ENCODE data around the gene NCOA3. TPM values are rescaled to one million over a fixed set of nuclear protein-coding genes. Genes with fewer than 3 reads are reported as not detected.

NCOA3 gene
- polyA plus RNA-seq, 1 of the 3 experiments (the other 2 are of a cell fraction): 5.8 TPM

GRCh38 chr20:47531458-47531857, 29.8 kb downstream of the NCOA3 start:
- ChIA-PET POLR2A (no interaction called here), CTCF (no interaction called here)
- Histone ChIP-seq H3K9me2 (no peaks in the 10 kb centered on the region), H3K4me1 (ENCODE audit: control insufficient read depth in 1 of 2, insufficient read depth in 2 of 2, low read depth in 1 of 2, low read length in 1 of 2) (no peaks in the 10 kb centered on the region), H4K20me1 (ENCODE audit: insufficient read depth) (0 out of 2 replicates have a peak, but pooled peaks cover 3% of the 10 kb centered on the region), H3F3A (replicated peaks; ENCODE audit: insufficient read depth) (peaks cover 3% of the 10 kb centered on the region), H3K27me3 (ENCODE audit: insufficient read depth) (no peaks in the 10 kb centered on the region), H3K27ac (ENCODE audit: low read depth in 2 of 2, low read length in 1 of 2) (no peak overlapping the region), H3K79me2 (ENCODE audit: insufficient read depth) (peaks cover 43% of the 10 kb centered on the region), H3K4me2 (no peak overlapping the region), H3K9me3 (no peaks in the 10 kb centered on the region), H3K9ac (no peak overlapping the region), H3K4me3 (ENCODE audit: low read depth in 2 of 2, low read length in 1 of 2) (no peak overlapping the region), H3K36me3 (replicated peaks in 1 of 2; ENCODE audit: control insufficient read depth in 1 of 2, insufficient read depth in 2 of 2, low read length in 1 of 2) (no peaks in the 10 kb centered on the region), H2AFZ (ENCODE audit: low read depth) (no peak overlapping the region)
- DNase-seq: no peak
- WGBS (ENCODE audit: low lambda C conversion rate): 97% methylated on average over 1 of the region's 1 CpG
- TF ChIP-seq MEF2A (IDR thresholded peaks at IDR 0.05; ENCODE audit: borderline replicate concordance, low read depth) (no peak), ZBTB33 (IDR thresholded peaks at IDR 0.05; ENCODE audit: borderline replicate concordance, low read depth) (no peak), EZH2phosphoT487 (IDR thresholded peaks at IDR 0.05; ENCODE audit: borderline replicate concordance, low read depth) (no peak), MXI1 (IDR thresholded peaks at IDR 0.05; ENCODE audit: low read depth, low read length) (no peak), TCF12 (IDR thresholded peaks at IDR 0.05) (no peak), PBX3 (IDR thresholded peaks at IDR 0.05) (no peak), SIN3A (IDR thresholded peaks at IDR 0.05; ENCODE audit: borderline replicate concordance, low read depth, low read length) (no peak), FOXJ3 (CRISPR knock-in tag; IDR thresholded peaks at IDR 0.05) (no peak)

GRCh38 chr20:47532002-47532401, 30.3 kb downstream of the NCOA3 start:
- 97% methylated on average over 3 of the region's 3 CpGs for WGBS (ENCODE audit: low lambda C conversion rate)
- Histone ChIP-seq H3K4me3 (ENCODE audit: low read depth in 2 of 2, low read length in 1 of 2) (no peak overlapping the region), H3K9me2 (no peaks in the 10 kb centered on the region), H2AFZ (ENCODE audit: low read depth) (no peak overlapping the region), H3F3A (replicated peaks; ENCODE audit: insufficient read depth) (peaks cover 3% of the 10 kb centered on the region), H3K27me3 (ENCODE audit: insufficient read depth) (no peaks in the 10 kb centered on the region), H3K9ac (no peak overlapping the region), H3K9me3 (no peaks in the 10 kb centered on the region), H3K27ac (ENCODE audit: low read depth in 2 of 2, low read length in 1 of 2) (no peak overlapping the region), H4K20me1 (ENCODE audit: insufficient read depth) (0 out of 2 replicates have a peak, but pooled peaks cover 3% of the 10 kb centered on the region), H3K4me1 (ENCODE audit: control insufficient read depth in 1 of 2, insufficient read depth in 2 of 2, low read depth in 1 of 2, low read length in 1 of 2) (no peaks in the 10 kb centered on the region), H3K36me3 (replicated peaks in 1 of 2; ENCODE audit: control insufficient read depth in 1 of 2, insufficient read depth in 2 of 2, low read length in 1 of 2) (no peaks in the 10 kb centered on the region), H3K79me2 (ENCODE audit: insufficient read depth) (peaks cover 40% of the 10 kb centered on the region), H3K4me2 (no peak overlapping the region)
- POLR2A ChIA-PET: no interaction called here
- DNase-seq: no peak
- CTCF ChIA-PET: interaction anchor here (0.6 to 1.3 kb wide), 2 partner anchors 55 to 148 kb away, joined by 3 read pairs; no protein-coding TSS in a partner anchor
- TF ChIP-seq MAX (IDR thresholded peaks at IDR 0.05; ENCODE audit: low read depth): no peak
- no peak for TF ChIP-seq EP300 (IDR thresholded peaks at IDR 0.05; ENCODE audit: borderline replicate concordance in 1 of 2, low read depth in 1 of 2, low read length in 1 of 2)
- TF ChIP-seq TAF1 (IDR thresholded peaks at IDR 0.05; ENCODE audit: borderline replicate concordance, low read depth, low read length): no peak
- no peak for TF ChIP-seq SMC3 (IDR thresholded peaks at IDR 0.05; ENCODE audit: low read depth, low read length)
- TF ChIP-seq USF2 (IDR thresholded peaks at IDR 0.05; ENCODE audit: borderline replicate concordance, low read depth, low read length): no peak
- no peak for TF ChIP-seq JUND (IDR thresholded peaks at IDR 0.05)
- TF ChIP-seq RXRA (IDR thresholded peaks at IDR 0.05; ENCODE audit: borderline replicate concordance, low read depth): no peak
- TF ChIP-seq EZH2phosphoT487 (IDR thresholded peaks at IDR 0.05; ENCODE audit: borderline replicate concordance, low read depth): no peak
- TF ChIP-seq NRF1 (IDR thresholded peaks at IDR 0.05; ENCODE audit: low read depth, low read length): no peak
- TF ChIP-seq MXI1 (IDR thresholded peaks at IDR 0.05; ENCODE audit: low read depth, low read length): no peak
- no peak for TF ChIP-seq FOXM1 (IDR thresholded peaks at IDR 0.05; ENCODE audit: low read depth)
- no peak for TF ChIP-seq POLR2AphosphoS5 (IDR thresholded peaks at IDR 0.05; ENCODE audit: low read depth, low read length)
- no peak for TF ChIP-seq YY1 (IDR thresholded peaks at IDR 0.05; ENCODE audit: low read depth)
- TF ChIP-seq ELF1 (IDR thresholded peaks at IDR 0.05): no peak
- TF ChIP-seq USF1 (IDR thresholded peaks at IDR 0.05; ENCODE audit: borderline replicate concordance, low read depth): no peak
- no peak for TF ChIP-seq MEF2A (IDR thresholded peaks at IDR 0.05; ENCODE audit: borderline replicate concordance, low read depth)
- TF ChIP-seq CHD2 (IDR thresholded peaks at IDR 0.05; ENCODE audit: low read length, partially characterized antibody): no peak
- no peak for TF ChIP-seq TCF12 (IDR thresholded peaks at IDR 0.05)

Data from SK-N-SH (cell line).